HG03460 (cell line): ENCODE data around the gene ADGRG3.
"Not testable (repeated sequence)": the region's sequence is repeated elsewhere in the genome, so short reads cannot be mapped to it uniquely, and the experiment has no call there.

ENCODE experiments used
- ATAC-seq: cut with Tn5 transposase; IDR thresholded peaks from one replicate; pipeline ENCODE4 v1.9.1; 2021; ENCODE audit not compliant: unreplicated experiment

ADGRG3 gene

GRCh38 chr16:57712569-57712968, 44.5 kb downstream of the ADGRG3 start:
- not testable (repeated sequence) for ATAC-seq

GRCh38 chr16:57713596-57713995, 45.5 kb downstream of the ADGRG3 start:
- no peak for ATAC-seq

GRCh38 chr16:57714047-57714446, 45.9 kb downstream of the ADGRG3 start:
- ATAC-seq = no peak

- ATAC-seq = no peak
These were observed 52.1 kb downstream of the ADGRG3 start for GRCh38 chr16:57720142-57720575.

GRCh38 chr16:57721356-57722209, 53.5 kb downstream of the ADGRG3 start:
- no peak for ATAC-seq

GRCh38 chr16:57722210-57722499, 54.0 kb downstream of the ADGRG3 start:
- ATAC-seq = no peak

GRCh38 chr16:57722651-57723050, 54.5 kb downstream of the ADGRG3 start:
- no peak for ATAC-seq

GRCh38 chr16:57723170-57723569, 55.1 kb downstream of the ADGRG3 start:
- ATAC-seq = no peak

GRCh38 chr16:57724531-57724930, 56.4 kb downstream of the ADGRG3 start:
- ATAC-seq = no peak

GRCh38 chr16:57725151-57725550, 57.0 kb downstream of the ADGRG3 start:
- ATAC-seq = no peak

- no peak for ATAC-seq
These were observed 57.4 kb downstream of the ADGRG3 start for GRCh38 chr16:57725554-57725953.

- ATAC-seq = no peak
These were observed 57.9 kb downstream of the ADGRG3 start for GRCh38 chr16:57725976-57726375.

- ATAC-seq = no peak
These were observed 58.4 kb downstream of the ADGRG3 start for GRCh38 chr16:57726433-57726947.

GRCh38 chr16:57727610-57728009, 59.5 kb downstream of the ADGRG3 start:
- no peak for ATAC-seq

- ATAC-seq = no peak
These were observed 60.5 kb downstream of the ADGRG3 start for GRCh38 chr16:57728336-57729181.

GRCh38 chr16:57729182-57729484, 61.0 kb downstream of the ADGRG3 start:
- no peak for ATAC-seq

- ATAC-seq = not testable (repeated sequence)
These were observed 61.7 kb downstream of the ADGRG3 start for GRCh38 chr16:57729852-57730251.

GRCh38 chr16:57730771-57731730, 62.9 kb downstream of the ADGRG3 start:
- ATAC-seq = no peak

GRCh38 chr16:57732037-57732436, 63.9 kb downstream of the ADGRG3 start:
- ATAC-seq = no peak

GRCh38 chr16:57732714-57733113, 64.6 kb downstream of the ADGRG3 start:
- ATAC-seq = no peak
